ENCODE results near the gene PNPT1. TPM values are rescaled to one million over a fixed set of nuclear protein-coding genes. Genes with fewer than 3 reads are reported as not detected.
"Not testable (repeated sequence)": the region's sequence is repeated elsewhere in the genome, so short reads cannot be mapped to it uniquely, and the experiment has no call there.

Gene PNPT1
- total RNA-seq, 1 donor, result 22.8 TPM

GRCh38 chr2:55720417-55720816, 26.8 kb upstream of the PNPT1 start:
- Histone ChIP-seq H3K27me3 (ENCODE audit: insufficient read depth, low read length) (no peaks in the 10 kb centered on the region), H3K4me3 (ENCODE audit: insufficient read depth, low read length) (no peak overlapping the region), H4K20me1 (ENCODE audit: insufficient read depth, low read length) (no peaks in the 10 kb centered on the region), H3K4me2 (ENCODE audit: insufficient read depth, low read length) (peak overlapping the region; percentile 39), H3K79me2 (ENCODE audit: insufficient read depth, low read length) (no peaks in the 10 kb centered on the region), H2AFZ (ENCODE audit: low read length) (peak overlapping the region; percentile 53), H3K36me3 (ENCODE audit: insufficient read depth, low read length) (no peaks in the 10 kb centered on the region), H3K4me1 (ENCODE audit: insufficient read depth, low read length) (peaks cover 2% of the 10 kb centered on the region), H3K9me3 (ENCODE audit: low read depth, low read length) (no peaks in the 10 kb centered on the region), H3K27ac (ENCODE audit: low read depth, low read length) (no peak overlapping the region)
- TF ChIP-seq, protein P1, sequence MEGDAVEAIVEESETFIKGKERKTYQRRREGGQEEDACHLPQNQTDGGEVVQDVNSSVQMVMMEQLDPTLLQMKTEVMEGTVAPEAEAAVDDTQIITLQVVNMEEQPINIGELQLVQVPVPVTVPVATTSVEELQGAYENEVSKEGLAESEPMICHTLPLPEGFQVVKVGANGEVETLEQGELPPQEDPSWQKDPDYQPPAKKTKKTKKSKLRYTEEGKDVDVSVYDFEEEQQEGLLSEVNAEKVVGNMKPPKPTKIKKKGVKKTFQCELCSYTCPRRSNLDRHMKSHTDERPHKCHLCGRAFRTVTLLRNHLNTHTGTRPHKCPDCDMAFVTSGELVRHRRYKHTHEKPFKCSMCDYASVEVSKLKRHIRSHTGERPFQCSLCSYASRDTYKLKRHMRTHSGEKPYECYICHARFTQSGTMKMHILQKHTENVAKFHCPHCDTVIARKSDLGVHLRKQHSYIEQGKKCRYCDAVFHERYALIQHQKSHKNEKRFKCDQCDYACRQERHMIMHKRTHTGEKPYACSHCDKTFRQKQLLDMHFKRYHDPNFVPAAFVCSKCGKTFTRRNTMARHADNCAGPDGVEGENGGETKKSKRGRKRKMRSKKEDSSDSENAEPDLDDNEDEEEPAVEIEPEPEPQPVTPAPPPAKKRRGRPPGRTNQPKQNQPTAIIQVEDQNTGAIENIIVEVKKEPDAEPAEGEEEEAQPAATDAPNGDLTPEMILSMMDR (IDR thresholded peaks at IDR 0.05; ENCODE audit: extremely low read depth, low read depth, low read length), result no peak
- no peak for DNase-seq (ENCODE audit: insufficient read length, low spot score, missing footprints)

- Histone ChIP-seq H3K36me3 (ENCODE audit: insufficient read depth, low read length) (no peaks in the 10 kb centered on the region), H3K79me2 (ENCODE audit: insufficient read depth, low read length) (no peaks in the 10 kb centered on the region), H3K27me3 (ENCODE audit: insufficient read depth, low read length) (no peaks in the 10 kb centered on the region), H4K20me1 (ENCODE audit: insufficient read depth, low read length) (no peaks in the 10 kb centered on the region), H3K27ac (ENCODE audit: low read depth, low read length) (no peak overlapping the region), H2AFZ (ENCODE audit: low read length) (no peak overlapping the region), H3K4me3 (ENCODE audit: insufficient read depth, low read length) (no peak overlapping the region), H3K4me2 (ENCODE audit: insufficient read depth, low read length) (no peak overlapping the region), H3K4me1 (ENCODE audit: insufficient read depth, low read length) (peaks cover 2% of the 10 kb centered on the region), H3K9me3 (ENCODE audit: low read depth, low read length) (no peaks in the 10 kb centered on the region)
- TF ChIP-seq, protein P1 (IDR thresholded peaks at IDR 0.05; ENCODE audit: extremely low read depth, low read depth, low read length), result no peak
- DNase-seq (ENCODE audit: insufficient read length, low spot score, missing footprints), result no peak
Observed at GRCh38 chr2:55719852-55720251, 26.2 kb upstream of the PNPT1 start.

GRCh38 chr2:55718165-55719008, 24.7 kb upstream of the PNPT1 start:
- H3K27me3 ChIP-seq (ENCODE audit: insufficient read depth, low read length), result no peaks in the 10 kb centered on the region
- TF ChIP-seq, protein P1 (IDR thresholded peaks at IDR 0.05; ENCODE audit: extremely low read depth, low read depth, low read length), result peak; percentile 84
- H3K4me3 ChIP-seq (ENCODE audit: insufficient read depth, low read length), result no peak overlapping the region
- peaks cover 2% of the 10 kb centered on the region for H3K4me1 ChIP-seq (ENCODE audit: insufficient read depth, low read length)
- no peaks in the 10 kb centered on the region for H3K79me2 ChIP-seq (ENCODE audit: insufficient read depth, low read length)
- H3K9me3 ChIP-seq (ENCODE audit: low read depth, low read length), result no peaks in the 10 kb centered on the region
- H2AFZ ChIP-seq (ENCODE audit: low read length), result peak overlapping the region; percentile 76
- H3K36me3 ChIP-seq (ENCODE audit: insufficient read depth, low read length), result no peaks in the 10 kb centered on the region
- peak; percentile 83 for DNase-seq (ENCODE audit: insufficient read length, low spot score, missing footprints)
- H4K20me1 ChIP-seq (ENCODE audit: insufficient read depth, low read length), result no peaks in the 10 kb centered on the region
- H3K4me2 ChIP-seq (ENCODE audit: insufficient read depth, low read length), result no peak overlapping the region
- no peak overlapping the region for H3K27ac ChIP-seq (ENCODE audit: low read depth, low read length)

DNA sequence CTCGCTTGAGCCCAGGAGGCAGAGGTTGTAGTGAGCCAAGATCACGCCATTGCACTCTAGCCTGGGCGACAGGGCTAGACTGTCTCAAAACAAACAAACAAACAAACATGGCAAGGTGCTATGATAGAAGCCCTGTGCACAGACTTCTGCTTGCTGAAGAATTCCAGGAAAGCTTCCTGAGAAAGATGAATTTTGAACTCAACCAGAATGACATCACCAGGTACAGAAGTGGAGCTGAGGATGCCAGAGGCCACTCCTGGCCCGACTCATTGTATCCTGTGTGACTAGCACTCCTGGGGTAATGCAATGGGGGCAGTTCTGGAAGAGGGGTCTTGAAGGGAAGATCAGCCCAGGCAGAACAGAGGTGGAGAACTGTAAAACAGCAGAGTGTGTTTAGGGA, 22.0 kb upstream of the PNPT1 start:
- TF ChIP-seq, protein P1 (IDR thresholded peaks at IDR 0.05; ENCODE audit: extremely low read depth, low read depth, low read length), result no peak
- no peak for DNase-seq (ENCODE audit: insufficient read length, low spot score, missing footprints)
- no peaks in the 10 kb centered on the region for H3K27me3 ChIP-seq (ENCODE audit: insufficient read depth, low read length)
- no peak overlapping the region for H3K27ac ChIP-seq (ENCODE audit: low read depth, low read length)
- H3K36me3 ChIP-seq (ENCODE audit: insufficient read depth, low read length), result no peaks in the 10 kb centered on the region
- no peak overlapping the region for H3K4me3 ChIP-seq (ENCODE audit: insufficient read depth, low read length)
- H3K4me1 ChIP-seq (ENCODE audit: insufficient read depth, low read length), result peaks cover 2% of the 10 kb centered on the region
- peak overlapping the region; percentile 46 for H2AFZ ChIP-seq (ENCODE audit: low read length)
- H4K20me1 ChIP-seq (ENCODE audit: insufficient read depth, low read length), result no peaks in the 10 kb centered on the region
- no peak overlapping the region for H3K4me2 ChIP-seq (ENCODE audit: insufficient read depth, low read length)
- no peaks in the 10 kb centered on the region for H3K79me2 ChIP-seq (ENCODE audit: insufficient read depth, low read length)
- H3K9me3 ChIP-seq (ENCODE audit: low read depth, low read length), result no peaks in the 10 kb centered on the region

DNA sequence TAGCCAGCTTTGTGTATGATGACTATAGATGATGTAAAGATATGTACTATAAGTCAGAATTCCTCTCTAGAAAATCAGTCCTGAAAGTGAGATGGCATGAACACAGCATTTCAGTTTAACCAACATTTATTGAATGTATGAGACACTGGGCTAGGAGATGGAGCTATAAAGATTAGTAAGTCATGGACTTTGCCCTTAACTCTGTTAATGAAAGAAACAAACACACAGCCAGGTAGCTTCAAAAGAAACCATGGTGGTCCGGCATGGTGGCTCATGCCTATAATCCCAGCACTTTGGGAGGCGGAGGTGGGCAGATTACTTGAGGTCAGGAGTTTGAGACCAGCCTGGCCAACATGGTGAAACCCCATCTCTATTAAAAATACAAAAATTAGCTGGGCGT, 21.5 kb upstream of the PNPT1 start:
- not testable (repeated sequence) for H3K27ac ChIP-seq (ENCODE audit: low read depth, low read length); H3K4me3 ChIP-seq (ENCODE audit: insufficient read depth, low read length); H3K36me3 ChIP-seq (ENCODE audit: insufficient read depth, low read length); DNase-seq (ENCODE audit: insufficient read length, low spot score, missing footprints); H3K4me2 ChIP-seq (ENCODE audit: insufficient read depth, low read length); H3K27me3 ChIP-seq (ENCODE audit: insufficient read depth, low read length); H3K9me3 ChIP-seq (ENCODE audit: low read depth, low read length); H3K79me2 ChIP-seq (ENCODE audit: insufficient read depth, low read length); H3K4me1 ChIP-seq (ENCODE audit: insufficient read depth, low read length); H2AFZ ChIP-seq (ENCODE audit: low read length); H4K20me1 ChIP-seq (ENCODE audit: insufficient read depth, low read length)
